ENCODE measurements around the gene RS1. TPM values are rescaled to one million over a fixed set of nuclear protein-coding genes. Genes with fewer than 3 reads are reported as not detected.

Gene RS1
- total and polyA plus RNA-seq, 9 of the 15 experiments (the other 6 are each of a cell fraction or from before 2014, with no cell fraction given) = not detected

DNA sequence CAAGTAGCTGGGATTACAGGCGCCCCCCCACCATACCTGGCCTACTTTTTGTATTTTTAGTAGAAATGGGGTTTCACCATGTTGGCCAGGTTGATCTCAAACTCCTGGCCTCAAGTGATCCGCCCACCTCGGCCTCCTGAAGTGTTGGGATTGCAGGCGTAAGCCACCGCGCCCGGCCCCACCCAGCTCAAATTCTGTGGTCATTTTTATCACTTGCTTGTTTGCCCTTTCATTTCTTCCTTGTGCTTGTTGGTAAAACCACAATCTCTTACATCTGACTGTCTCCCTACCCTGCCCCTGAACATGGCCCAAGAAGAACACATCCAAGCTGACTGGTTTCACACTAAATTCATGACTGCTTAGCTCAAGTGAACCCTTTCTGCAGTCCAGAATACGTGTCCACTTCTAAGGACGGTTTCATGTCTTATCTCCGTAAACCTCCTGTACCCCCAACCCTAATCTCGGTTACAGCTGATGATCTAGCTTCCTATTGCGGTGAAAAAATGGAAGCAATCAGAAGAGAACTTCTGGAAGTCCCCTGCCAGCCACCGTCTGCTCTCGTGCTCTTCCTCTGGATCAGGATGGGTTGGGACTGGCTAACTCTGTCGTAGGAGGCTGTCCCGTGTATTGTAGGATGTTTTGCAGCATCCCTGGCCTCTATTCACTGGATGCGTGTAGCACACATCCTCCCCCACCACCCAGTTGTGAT, 5.4 kb upstream of the RS1 start (continued):
- TF ChIP-seq DLX4 (CRISPR knock-in tag; IDR thresholded peaks at IDR 0.05) (no peak), FOSL1 (tag; conservative IDR thresholded peaks at IDR 0.05) (no peak), TEAD2 (tag; IDR thresholded peaks at IDR 0.05) (no peak), HDAC8 (tag; IDR thresholded peaks at IDR 0.05) (no peak), NR2C2 (CRISPR knock-in tag; IDR thresholded peaks at IDR 0.05) (no peak), NR2C2 (tag; IDR thresholded peaks at IDR 0.05) (no peak), MTF1 (CRISPR knock-in tag; IDR thresholded peaks at IDR 0.05; ENCODE audit: borderline replicate concordance) (no peak), PRMT5 (CRISPR knock-in tag; IDR thresholded peaks at IDR 0.05) (no peak), L3MBTL2 (IDR thresholded peaks at IDR 0.05) (no peak), POLR2B (IDR thresholded peaks at IDR 0.05; ENCODE audit: low read depth, partially characterized antibody) (no peak), IRF2 (CRISPR knock-in tag; IDR thresholded peaks at IDR 0.05) (no peak), JUNB (CRISPR knock-in tag; conservative IDR thresholded peaks at IDR 0.05) (no peak), ZNF583 (CRISPR knock-in tag; IDR thresholded peaks at IDR 0.05) (no peak), CHCHD3 (CRISPR knock-in tag; IDR thresholded peaks at IDR 0.05) (no peak), GABPA (tag; conservative IDR thresholded peaks at IDR 0.05; ENCODE audit: low read depth) (no peak), SMAD2 (IDR thresholded peaks at IDR 0.05; ENCODE audit: low read depth, low read length) (no peak), ARID3B (CRISPR knock-in tag; IDR thresholded peaks at IDR 0.05; ENCODE audit: borderline replicate concordance) (no peak), BHLHE40 (IDR thresholded peaks at IDR 0.05; ENCODE audit: low read length) (peak; percentile 65; the same call in 1 of the 2 replicates), MTA2 (IDR thresholded peaks at IDR 0.05; ENCODE audit: low read depth) (peak; percentile 46; the same call in 1 of the 2 replicates), RBM22 (IDR thresholded peaks at IDR 0.05; ENCODE audit: low read depth, low read length, poor library complexity, severe bottlenecking) (no peak), STAT5B (CRISPR knock-in tag; IDR thresholded peaks at IDR 0.05) (no peak), ZBTB8A (IDR thresholded peaks at IDR 0.05; ENCODE audit: partially characterized antibody) (no peak), ASH1L (IDR thresholded peaks at IDR 0.05; ENCODE audit: borderline replicate concordance, low read depth, partially characterized antibody) (no peak), RAD51 (IDR thresholded peaks at IDR 0.05; ENCODE audit: borderline replicate concordance, low read depth) (no peak), MXI1 (IDR thresholded peaks at IDR 0.05; ENCODE audit: low read depth, low read length) (no peak)
- TF ChIP-seq, protein P1, sequence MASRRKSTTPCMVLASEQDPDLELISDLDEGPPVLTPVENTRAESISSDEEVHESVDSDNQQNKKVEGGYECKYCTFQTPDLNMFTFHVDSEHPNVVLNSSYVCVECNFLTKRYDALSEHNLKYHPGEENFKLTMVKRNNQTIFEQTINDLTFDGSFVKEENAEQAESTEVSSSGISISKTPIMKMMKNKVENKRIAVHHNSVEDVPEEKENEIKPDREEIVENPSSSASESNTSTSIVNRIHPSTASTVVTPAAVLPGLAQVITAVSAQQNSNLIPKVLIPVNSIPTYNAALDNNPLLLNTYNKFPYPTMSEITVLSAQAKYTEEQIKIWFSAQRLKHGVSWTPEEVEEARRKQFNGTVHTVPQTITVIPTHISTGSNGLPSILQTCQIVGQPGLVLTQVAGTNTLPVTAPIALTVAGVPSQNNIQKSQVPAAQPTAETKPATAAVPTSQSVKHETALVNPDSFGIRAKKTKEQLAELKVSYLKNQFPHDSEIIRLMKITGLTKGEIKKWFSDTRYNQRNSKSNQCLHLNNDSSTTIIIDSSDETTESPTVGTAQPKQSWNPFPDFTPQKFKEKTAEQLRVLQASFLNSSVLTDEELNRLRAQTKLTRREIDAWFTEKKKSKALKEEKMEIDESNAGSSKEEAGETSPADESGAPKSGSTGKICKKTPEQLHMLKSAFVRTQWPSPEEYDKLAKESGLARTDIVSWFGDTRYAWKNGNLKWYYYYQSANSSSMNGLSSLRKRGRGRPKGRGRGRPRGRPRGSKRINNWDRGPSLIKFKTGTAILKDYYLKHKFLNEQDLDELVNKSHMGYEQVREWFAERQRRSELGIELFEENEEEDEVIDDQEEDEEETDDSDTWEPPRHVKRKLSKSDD (conservative IDR thresholded peaks at IDR 0.05; ENCODE audit: low read length) = no peak

Measured in K562 (cell line).